Fibroblast of lung (primary cell): ENCODE measurements around the gene STAT4. TPM values are rescaled to one million over a fixed set of nuclear protein-coding genes. Genes with fewer than 3 reads are reported as not detected.

Source experiments
- DNase-seq, 2 donors: peaks; one replicate each; pipeline versions ENCODE4 v3.0.0 to v3.0.0-alpha.2; 2010; ENCODE audit warnings: low read depth in 2 of 2
- H2AFZ ChIP-seq: 2 replicates; pipeline ENCODE4 v1.5.1; 2012; ENCODE audit warnings: low read length, control low read depth, inconsistent platforms
- H3K27ac ChIP-seq: 2 replicates; pipeline ENCODE4 v1.5.1; 2011; ENCODE audit warnings: low read length, control low read depth; ENCODE audit not compliant: insufficient read depth
- H3K27me3 ChIP-seq: 2 replicates; pipeline ENCODE4 v1.5.1; 2011; ENCODE audit warnings: mild to moderate bottlenecking, low read length; ENCODE audit not compliant: control insufficient read depth, insufficient read depth
- H3K36me3 ChIP-seq: 2 replicates; pipeline ENCODE4 v1.5.1; 2011; ENCODE audit warnings: low read length; ENCODE audit not compliant: control insufficient read depth, insufficient read depth
- H3K4me1 ChIP-seq: 2 replicates; pipeline ENCODE4 v1.5.1; 2011; ENCODE audit warnings: low read length; ENCODE audit not compliant: control insufficient read depth, insufficient read depth; ENCODE audit errors: extremely low read depth
- H3K4me2 ChIP-seq: 2 replicates; pipeline ENCODE4 v1.5.1; 2011; ENCODE audit warnings: low read length, control low read depth; ENCODE audit not compliant: insufficient read depth; ENCODE audit errors: extremely low read depth
- H3K4me3 ChIP-seq, 4 experiments: fragments of 200-600 bp in 1 of 4; sonication (generic) in 1 of 4; replicated peaks in 1 of 4; 2 replicates each; pipeline ENCODE4 v1.5.1; 2011 to 2016; ENCODE audit warnings: low read length in 4 of 4, low read depth in 3 of 4, mild to moderate bottlenecking in 3 of 4, control low read depth in 2 of 4, inconsistent platforms in 1 of 4, mixed read lengths in 1 of 4; ENCODE audit not compliant: insufficient read depth in 1 of 4; ENCODE audit errors: control extremely low read depth in 1 of 4
- H3K79me2 ChIP-seq: 2 replicates; pipeline ENCODE4 v1.5.1; 2012; ENCODE audit warnings: mild to moderate bottlenecking, low read length, inconsistent platforms; ENCODE audit not compliant: control insufficient read depth, insufficient read depth
- H3K9ac ChIP-seq: 2 replicates; pipeline ENCODE4 v1.5.1; 2011; ENCODE audit warnings: mild to moderate bottlenecking, low read length, control low read depth; ENCODE audit not compliant: insufficient read depth
- H3K9me3 ChIP-seq: 2 replicates; pipeline ENCODE4 v1.5.1; 2012; ENCODE audit warnings: low read depth, low read length; ENCODE audit not compliant: control insufficient read depth, insufficient read depth
- H4K20me1 ChIP-seq: 2 replicates; pipeline ENCODE4 v1.5.1; 2011; ENCODE audit warnings: low read length; ENCODE audit not compliant: control insufficient read depth, insufficient read depth; ENCODE audit errors: extremely low read depth
- EZH2 ChIP-seq: IDR thresholded peaks from 2 replicates; pipeline ENCODE4 v1.5.1; 2012; ENCODE audit warnings: low read length, control low read depth, mild to moderate bottlenecking; ENCODE audit errors: missing control alignments
- polyA plus RNA-seq, 2 donors: library from polyadenylated mRNA; depleted of rRNA in 1 of 2; stranded (reverse) in 1 of 2; unstranded in 1 of 2; fragments of >200 nt; gene quantifications; 2 replicates each; pipeline ENCODE4 v1.2.1, GENCODE V29; 2011 to 2012; ENCODE audit warnings: missing spikeins in 1 of 2
- total RNA-seq: library from RNA; depleted of rRNA; stranded (reverse); fragments of >200 nt; gene quantifications from 2 replicates; pipeline ENCODE4 v1.2.1, GENCODE V29; 2014
- TF ChIP-seq, protein P1 (sequence below), 2 donors: IDR thresholded peaks in 1 of 2; conservative IDR thresholded peaks in 1 of 2; 1 replicate in 1 of 2; 2 replicates in 1 of 2; pipeline ENCODE4 v1.5.1; 2011 to 2012; ENCODE audit warnings: low read length in 2 of 2, control low read depth in 1 of 2, inconsistent platforms in 1 of 2, low read depth in 1 of 2, mild to moderate bottlenecking in 1 of 2

The STAT4 gene
- total and polyA plus RNA-seq, 2 donors (not counting 1 experiment from before 2014, with no cell fraction given), result 0.66 to 1.2 TPM

DNA sequence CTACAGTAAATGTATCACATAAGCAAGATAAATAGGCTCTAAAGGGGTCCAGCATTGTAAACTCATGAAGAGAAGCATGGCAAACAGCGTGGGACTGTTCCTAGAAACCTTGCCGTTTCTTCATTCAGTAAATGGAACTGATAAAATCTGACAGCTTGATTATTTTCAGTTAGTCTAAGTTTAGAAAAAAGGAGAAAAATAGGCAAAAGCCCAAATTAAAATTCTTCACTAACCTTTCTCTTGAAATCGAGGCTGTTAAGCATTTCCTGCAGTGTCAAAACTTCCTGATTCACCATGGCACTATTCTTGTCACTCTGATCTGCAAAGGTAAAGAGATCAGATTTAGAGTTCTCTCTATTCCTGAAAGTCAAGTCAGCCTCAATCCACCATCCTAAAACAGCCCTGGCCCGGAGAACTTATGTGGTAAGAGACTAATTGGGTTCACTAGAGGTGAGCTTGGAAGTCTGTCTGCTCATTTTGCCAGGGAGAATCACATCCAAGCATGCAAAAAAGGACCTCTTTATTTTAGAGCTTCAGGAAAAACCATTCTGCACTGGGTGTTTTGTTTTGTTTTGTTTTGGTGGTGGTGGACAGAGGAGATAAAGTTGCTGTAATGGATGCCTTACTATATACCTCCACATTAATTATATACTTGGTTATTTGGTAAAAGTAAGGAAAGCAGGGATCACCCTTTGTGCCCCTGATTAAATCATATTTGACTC lies 84.4 kb downstream of the STAT4 start:
- H3K9ac ChIP-seq, result no peak overlapping the region
- H3K4me1 ChIP-seq, result no peaks in the 10 kb centered on the region
- no peaks in the 10 kb centered on the region for H3K27me3 ChIP-seq
- no peak overlapping the region for H3K4me2 ChIP-seq
- no peak overlapping the region for H3K4me3 ChIP-seq
- no peak for TF ChIP-seq EZH2
- TF ChIP-seq, protein P1, sequence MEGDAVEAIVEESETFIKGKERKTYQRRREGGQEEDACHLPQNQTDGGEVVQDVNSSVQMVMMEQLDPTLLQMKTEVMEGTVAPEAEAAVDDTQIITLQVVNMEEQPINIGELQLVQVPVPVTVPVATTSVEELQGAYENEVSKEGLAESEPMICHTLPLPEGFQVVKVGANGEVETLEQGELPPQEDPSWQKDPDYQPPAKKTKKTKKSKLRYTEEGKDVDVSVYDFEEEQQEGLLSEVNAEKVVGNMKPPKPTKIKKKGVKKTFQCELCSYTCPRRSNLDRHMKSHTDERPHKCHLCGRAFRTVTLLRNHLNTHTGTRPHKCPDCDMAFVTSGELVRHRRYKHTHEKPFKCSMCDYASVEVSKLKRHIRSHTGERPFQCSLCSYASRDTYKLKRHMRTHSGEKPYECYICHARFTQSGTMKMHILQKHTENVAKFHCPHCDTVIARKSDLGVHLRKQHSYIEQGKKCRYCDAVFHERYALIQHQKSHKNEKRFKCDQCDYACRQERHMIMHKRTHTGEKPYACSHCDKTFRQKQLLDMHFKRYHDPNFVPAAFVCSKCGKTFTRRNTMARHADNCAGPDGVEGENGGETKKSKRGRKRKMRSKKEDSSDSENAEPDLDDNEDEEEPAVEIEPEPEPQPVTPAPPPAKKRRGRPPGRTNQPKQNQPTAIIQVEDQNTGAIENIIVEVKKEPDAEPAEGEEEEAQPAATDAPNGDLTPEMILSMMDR (conservative IDR thresholded peaks at IDR 0.05 in 1 of 2, IDR thresholded peaks at IDR 0.05 in 1 of 2; ENCODE audit: low read depth in 1 of 2, low read length in 2 of 2), result no peak
- no peaks in the 10 kb centered on the region for H3K9me3 ChIP-seq
- H3K27ac ChIP-seq, result no peak overlapping the region
- H4K20me1 ChIP-seq, result no peaks in the 10 kb centered on the region
- DNase-seq, result no peak
- no peaks in the 10 kb centered on the region for H3K36me3 ChIP-seq
- H3K79me2 ChIP-seq, result no peaks in the 10 kb centered on the region
- no peak overlapping the region for H2AFZ ChIP-seq

DNA sequence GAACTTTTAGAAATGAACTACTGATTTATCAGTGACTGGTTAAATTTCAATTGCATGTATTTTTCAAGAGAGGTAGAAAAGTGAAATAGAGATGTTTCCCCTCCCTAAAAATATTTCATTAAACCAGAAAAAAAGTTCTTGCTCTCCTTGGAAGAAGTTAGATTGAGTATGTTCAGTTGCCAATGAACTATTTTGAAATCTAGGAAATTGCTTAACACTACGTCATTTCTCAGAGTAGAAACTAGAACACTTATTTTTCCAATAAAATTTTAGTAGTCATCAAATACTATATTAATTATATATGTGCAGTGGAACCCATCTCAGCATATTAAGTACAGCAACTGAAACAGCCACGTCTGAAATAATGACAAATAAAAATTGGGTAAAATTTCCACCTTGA lies 85.0 kb downstream of the STAT4 start:
- Histone ChIP-seq H3K4me3 (no peak overlapping the region), H3K79me2 (no peaks in the 10 kb centered on the region), H2AFZ (no peak overlapping the region), H3K9ac (no peak overlapping the region), H3K27ac (no peak overlapping the region), H4K20me1 (no peaks in the 10 kb centered on the region), H3K36me3 (no peaks in the 10 kb centered on the region), H3K27me3 (no peaks in the 10 kb centered on the region), H3K4me2 (no peak overlapping the region), H3K4me1 (no peaks in the 10 kb centered on the region), H3K9me3 (no peaks in the 10 kb centered on the region)
- TF ChIP-seq, protein P1 (conservative IDR thresholded peaks at IDR 0.05 in 1 of 2, IDR thresholded peaks at IDR 0.05 in 1 of 2; ENCODE audit: low read depth in 1 of 2, low read length in 2 of 2), result no peak
- TF ChIP-seq EZH2, result no peak
- DNase-seq, result peak in 1 of 2 donors; percentile 44

DNA sequence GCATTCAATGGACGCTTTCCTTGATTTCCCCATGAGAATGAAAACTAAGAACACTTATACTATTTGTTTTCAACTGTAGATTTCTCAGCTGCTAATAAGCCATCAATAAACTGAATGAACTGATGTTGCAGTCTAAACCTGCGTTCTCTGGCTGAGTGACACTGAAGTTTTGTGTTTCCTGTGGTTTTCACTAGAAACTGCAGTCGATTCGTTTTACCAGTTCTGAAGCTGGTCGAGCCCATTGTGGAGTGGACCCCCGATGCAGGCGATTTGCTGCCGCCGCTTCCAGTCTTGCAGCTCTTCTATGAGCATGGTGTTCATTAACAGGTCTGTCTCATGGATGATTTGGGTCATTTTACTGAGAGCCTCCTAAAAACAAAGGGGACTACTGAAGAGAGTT lies 86.2 kb downstream of the STAT4 start:
- no peaks in the 10 kb centered on the region for H3K36me3 ChIP-seq
- no peaks in the 10 kb centered on the region for H4K20me1 ChIP-seq
- no peaks in the 10 kb centered on the region for H3K27me3 ChIP-seq
- no peak overlapping the region for H3K4me3 ChIP-seq
- H3K4me2 ChIP-seq, result no peak overlapping the region
- no peaks in the 10 kb centered on the region for H3K9me3 ChIP-seq
- H3K79me2 ChIP-seq, result no peaks in the 10 kb centered on the region
- no peak overlapping the region for H3K27ac ChIP-seq
- H2AFZ ChIP-seq, result no peak overlapping the region
- no peak for DNase-seq
- TF ChIP-seq, protein P1 (conservative IDR thresholded peaks at IDR 0.05 in 1 of 2, IDR thresholded peaks at IDR 0.05 in 1 of 2; ENCODE audit: low read depth in 1 of 2, low read length in 2 of 2), result no peak
- TF ChIP-seq EZH2, result no peak
- no peaks in the 10 kb centered on the region for H3K4me1 ChIP-seq
- no peak overlapping the region for H3K9ac ChIP-seq
